Eye (tissue), 1 donor: ENCODE measurements around the gene MAPK12.

Experiments
- DNase-seq: peaks from one replicate; pipeline ENCODE4 v3.0.0-alpha.2; 2015

MAPK12 gene

DNA sequence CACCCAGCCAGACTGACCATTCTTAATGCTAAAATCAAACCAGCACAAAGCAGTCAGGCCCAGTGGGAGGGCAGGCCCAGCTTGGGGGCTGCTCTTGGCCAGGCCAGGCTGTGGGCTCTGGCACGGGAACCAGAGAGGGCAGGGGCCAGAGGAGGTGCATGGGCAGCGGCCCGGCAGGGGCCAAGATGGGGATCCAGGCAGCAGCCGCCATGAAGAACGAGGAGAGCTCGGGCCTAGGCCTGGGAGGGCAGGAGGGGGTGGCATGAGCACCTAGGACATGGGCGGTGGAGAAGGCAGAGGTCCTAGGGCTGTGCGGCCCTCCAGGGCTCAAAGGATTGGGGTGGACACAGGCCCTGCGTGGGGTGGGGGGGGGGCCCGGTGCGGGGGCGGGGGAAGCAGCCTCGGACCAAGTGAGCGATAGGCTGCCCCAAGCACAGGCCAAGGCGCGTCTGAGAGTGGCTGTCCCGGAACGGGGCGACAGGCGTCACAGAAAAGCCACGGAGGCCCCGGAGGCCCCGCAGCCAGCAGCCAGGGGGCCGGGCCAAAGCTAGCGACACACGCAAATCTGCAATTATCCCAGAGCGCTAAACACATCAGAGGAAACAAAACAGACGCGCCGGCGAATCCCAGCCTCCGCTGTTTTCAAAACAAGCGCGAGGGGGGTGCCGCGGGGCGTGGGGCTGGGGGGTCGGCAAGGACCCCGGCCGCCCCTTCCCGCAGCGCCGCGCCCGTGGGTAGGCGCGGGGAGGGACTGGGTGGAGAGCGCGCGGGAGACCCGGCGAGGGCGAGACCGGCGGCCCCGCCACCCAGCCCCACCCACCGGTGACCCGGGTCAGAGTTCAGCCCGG lies 37.7 kb upstream of the MAPK12 start:
- peak; percentile 56 for DNase-seq

- no peak for DNase-seq
Measured at GRCh38 chr22:50298266-50298637, 36.8 kb upstream of the MAPK12 start.

- DNase-seq, result no peak
Measured at GRCh38 chr22:50297510-50298265, 36.2 kb upstream of the MAPK12 start.

DNA sequence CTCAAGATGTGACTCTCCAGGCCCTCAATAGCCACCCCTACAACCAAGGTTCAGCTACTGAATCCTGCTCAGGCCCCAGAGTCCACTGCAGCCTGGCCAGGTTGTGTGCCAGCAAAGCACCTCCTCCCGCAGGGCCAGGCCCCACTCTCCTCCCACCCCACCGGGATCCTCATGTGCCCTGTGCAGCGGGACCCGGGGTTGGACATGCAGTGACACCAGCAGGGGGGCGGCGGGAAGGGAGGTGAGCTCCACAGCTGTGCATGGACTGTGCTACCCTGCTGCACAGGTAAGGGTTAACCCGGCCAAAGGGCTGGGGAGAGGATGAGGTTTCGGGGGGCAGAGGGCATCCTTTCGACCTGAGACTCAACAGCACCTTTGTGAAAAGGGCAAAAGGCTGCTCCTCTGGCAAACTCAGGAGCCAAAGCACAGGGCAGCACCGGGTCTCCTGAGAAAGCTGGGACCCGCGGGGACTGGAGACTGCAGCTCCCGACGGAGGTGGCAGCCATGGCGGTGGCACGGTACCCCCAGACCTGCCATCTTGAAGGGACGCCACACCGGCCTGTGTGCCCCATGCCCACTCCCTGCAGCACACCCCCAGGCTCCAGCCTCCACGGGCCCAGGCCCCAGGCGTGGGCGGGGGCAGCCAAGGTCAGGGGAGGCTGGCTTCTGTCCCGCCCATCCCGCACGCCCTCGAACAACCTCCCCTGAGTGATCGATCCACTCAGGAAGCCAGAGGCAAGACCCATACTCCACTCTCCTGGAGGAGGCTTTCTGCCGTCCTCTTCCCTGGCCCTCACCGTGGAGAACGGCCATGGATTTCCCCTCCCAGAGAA lies 35.4 kb upstream of the MAPK12 start:
- DNase-seq, result no peak

GRCh38 chr22:50294319-50294656 lies 32.8 kb upstream of the MAPK12 start:
- DNase-seq, result no peak

- peak; percentile 85 for DNase-seq
Measured at GRCh38 chr22:50293441-50294318, 32.2 kb upstream of the MAPK12 start.

GRCh38 chr22:50292643-50293440 lies 31.4 kb upstream of the MAPK12 start:
- DNase-seq, result no peak

- no peak for DNase-seq
Measured at GRCh38 chr22:50289942-50290630, 28.6 kb upstream of the MAPK12 start.

DNA sequence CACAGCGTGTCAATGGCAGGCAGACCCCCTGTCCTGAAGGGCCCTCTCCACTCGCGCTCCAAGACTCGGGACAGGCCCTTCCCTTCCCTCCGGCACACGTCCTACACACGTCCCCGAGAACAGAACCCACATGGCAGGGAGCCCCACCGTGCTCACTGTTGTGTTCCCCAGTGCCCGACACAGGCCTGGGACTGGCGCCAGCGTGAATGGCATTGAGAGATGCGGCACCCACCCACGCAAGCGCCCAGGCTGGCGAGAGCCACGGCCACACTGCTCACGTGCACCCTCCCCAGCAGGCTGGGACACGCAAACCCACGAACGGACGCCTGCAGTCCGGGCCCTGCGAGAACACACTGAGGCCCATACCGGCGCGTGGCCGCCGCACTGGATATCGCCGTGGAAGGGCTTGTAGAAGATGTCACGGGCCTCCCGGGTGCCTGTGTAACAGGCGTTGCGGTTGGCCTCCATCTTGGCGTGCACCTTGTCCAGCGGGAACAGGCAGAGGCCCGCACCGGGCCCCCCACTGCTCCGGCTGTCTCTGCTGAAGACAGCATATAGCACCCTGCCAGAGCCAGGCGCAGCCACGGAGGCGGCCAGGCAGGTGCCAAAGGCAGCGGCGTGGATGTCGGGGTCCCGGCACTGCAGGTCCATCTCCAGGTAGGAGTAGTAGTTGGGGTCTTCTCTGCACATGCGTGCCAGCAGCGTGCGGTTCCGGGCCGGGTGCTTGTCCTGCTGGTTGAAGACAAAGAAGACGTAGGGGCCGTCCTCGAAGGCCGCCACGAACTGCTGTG lies 27.9 kb upstream of the MAPK12 start:
- no peak for DNase-seq

DNA sequence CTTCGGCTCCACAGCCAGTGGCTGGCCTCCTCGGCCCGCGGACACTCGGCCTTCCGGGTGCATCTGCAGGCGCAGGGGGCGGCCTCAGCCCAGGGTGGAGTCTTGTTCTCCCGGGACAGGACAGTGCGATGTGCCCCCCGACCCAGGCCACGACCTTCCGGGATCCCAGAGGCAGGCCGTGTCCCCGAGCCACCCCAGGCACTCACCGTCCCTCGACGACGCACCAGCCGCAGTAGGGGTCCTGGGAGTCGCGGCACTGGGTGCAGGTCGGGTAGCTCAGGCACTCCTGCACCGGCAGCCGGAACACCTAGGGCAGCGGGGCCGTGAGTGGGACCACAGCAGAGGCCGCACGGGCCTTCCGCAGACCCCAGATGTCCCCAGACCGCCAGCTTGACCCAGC lies 26.2 kb upstream of the MAPK12 start:
- DNase-seq, result no peak

DNA sequence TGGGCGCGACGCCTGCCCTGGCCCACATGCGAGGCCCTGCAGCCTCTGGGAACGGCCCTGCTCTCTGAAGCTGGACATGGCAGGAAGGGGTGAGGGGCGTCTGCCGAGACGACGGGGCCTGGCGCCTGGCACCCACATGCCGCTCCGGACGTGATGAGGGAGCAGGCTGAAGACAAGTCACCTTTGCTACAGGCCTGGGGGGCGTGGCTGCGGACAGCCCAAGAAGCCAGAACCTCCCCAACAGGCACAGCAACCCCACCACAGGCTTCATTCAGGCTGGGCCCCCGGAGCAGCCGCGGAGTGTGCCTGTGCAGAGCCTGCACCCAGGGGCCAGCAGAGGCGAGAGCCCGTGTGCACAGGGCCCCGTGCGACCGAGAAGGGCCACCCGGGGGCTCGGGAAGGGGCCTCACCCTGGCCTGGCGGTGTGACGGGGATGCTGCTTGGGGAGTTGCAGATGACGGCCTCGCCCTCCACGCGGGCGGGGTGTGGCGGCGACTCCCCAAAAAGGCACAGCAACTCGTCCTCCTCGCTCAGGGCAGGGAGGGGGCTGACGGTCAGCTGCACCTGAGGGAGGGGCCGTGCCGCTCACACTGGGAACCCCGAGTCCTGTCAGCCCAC lies 25.3 kb upstream of the MAPK12 start:
- no peak for DNase-seq

DNA sequence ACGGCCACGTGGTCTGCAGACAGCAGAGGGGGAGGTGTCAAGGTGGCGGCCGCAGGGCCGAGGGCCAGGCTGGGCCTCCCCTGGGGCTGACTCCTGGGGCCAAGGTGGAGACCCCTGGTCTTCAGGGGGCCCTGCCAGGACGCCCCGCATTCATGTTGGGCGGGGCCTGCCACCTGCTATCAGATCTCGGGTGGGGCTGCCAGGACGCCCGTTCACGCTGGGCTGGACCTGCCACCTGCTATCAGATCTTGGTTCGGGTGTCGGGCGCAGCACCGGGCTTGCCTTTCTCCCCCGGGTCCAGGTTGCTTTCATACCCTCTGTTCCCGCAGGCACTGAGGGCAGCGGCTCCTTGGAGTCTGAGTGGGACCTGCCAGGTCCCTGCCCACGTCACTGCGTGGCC lies 24.8 kb upstream of the MAPK12 start:
- no peak for DNase-seq

DNA sequence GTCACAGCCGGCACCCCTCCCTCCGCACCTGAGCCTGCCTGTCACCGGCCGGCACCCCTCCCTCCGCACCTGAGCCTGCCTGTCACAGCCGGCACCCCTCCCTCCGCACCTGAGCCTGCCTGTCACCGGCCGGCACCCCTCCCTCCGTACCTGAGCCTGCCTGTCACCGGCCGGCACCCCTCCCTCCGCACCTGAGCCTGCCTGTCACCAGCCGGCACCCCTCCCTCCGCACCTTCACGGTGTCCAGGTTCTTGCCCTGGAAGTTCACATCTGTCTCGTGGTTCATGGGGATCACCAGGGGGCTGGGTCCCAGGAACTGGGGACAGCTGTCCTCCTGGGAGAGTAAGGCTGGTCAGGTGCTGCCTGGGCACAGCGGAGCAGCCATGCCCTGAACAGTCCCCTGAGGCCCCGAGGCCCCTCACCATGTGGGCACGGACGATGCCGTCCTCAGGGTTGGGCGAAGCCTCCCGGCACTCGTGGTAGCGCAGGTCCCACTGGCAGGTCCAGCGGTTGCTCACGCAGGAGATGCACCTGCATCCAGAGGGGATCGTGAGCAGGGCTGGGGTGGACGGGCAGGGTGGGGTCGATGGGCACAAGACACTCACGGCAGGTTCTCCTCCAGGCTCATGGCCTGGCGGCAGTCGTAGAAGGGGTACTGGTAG lies 24.2 kb upstream of the MAPK12 start:
- DNase-seq, result no peak

DNA sequence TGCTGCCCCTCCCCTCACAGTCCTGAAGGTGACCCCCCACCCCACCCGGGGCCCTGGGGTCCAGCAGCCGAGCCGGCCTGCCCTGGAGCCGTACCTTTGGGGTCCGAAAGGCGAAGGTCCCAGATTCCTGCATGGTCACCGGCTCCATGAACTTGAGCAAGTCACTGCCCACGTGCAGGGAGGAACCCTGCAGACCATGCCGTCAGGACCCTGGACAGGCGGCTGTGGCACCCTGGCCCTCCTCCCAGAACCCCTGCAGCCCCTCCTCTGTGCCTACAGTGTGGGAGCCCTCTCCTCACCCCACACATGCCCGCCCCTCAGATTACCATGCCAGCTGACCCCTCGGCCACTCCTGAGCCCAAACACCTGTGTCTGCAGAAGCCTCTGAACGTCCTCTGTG lies 23.0 kb upstream of the MAPK12 start:
- no peak for DNase-seq

- DNase-seq, result no peak
Measured at GRCh38 chr22:50283821-50284220, 22.3 kb upstream of the MAPK12 start.

DNA sequence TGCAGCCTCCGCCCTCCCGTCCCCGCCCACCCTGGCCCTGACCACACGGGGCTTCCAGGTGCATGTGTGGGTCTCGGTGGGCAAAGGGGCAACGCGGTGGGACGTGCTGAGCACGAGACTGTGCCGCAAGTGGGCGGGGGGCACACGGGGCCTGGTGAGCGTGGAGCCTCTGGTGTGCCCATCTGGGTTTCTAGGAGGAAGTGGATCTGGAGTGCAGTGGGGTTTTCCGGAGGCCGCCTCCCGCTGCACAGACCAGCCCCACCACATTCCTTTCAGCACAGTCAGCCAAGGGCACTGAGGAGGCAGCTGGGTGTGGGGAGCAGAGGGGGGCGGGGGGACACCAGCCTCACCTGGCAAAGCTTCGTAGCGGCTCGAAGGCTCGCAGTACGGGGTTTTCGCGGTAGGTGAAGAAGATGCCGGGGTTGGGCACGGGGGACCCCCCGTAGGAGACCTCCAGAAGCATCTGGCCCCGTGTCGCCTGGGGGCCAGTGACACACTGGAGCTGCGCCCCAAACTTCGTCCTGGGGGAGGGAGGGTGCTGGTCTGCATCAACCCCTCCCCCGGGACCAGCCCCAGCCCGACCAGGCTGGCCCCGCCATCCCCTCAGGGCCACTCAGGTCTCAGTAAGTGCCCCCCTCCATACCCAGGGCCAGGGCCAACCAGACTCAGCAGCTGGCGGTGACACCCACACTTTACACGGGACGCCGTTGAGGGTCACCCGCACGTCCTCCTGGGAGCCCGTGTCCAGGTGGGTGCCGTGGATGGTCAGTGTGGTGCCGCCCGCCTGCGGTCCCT lies 21.1 kb upstream of the MAPK12 start:
- DNase-seq, result no peak

DNA sequence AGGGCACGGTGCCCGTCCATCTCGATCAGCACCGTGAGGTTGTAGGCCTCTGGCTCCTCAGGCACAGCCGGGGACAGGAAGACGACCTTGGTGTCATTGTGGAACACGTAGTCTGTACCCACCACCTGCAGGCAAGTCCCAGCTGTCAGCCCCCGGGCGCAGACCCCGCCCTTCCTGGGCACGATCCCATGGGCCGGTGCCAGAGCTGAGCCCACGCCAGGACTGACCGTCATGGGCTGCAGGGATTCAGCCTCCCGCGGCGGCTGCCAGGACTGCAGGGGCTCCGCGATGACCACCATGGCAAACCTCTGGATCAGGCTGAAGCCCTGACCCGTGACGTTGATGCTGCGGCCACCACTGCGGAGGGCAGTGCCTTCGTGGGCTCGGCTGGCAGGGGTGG lies 20.5 kb upstream of the MAPK12 start:
- DNase-seq, result no peak

DNA sequence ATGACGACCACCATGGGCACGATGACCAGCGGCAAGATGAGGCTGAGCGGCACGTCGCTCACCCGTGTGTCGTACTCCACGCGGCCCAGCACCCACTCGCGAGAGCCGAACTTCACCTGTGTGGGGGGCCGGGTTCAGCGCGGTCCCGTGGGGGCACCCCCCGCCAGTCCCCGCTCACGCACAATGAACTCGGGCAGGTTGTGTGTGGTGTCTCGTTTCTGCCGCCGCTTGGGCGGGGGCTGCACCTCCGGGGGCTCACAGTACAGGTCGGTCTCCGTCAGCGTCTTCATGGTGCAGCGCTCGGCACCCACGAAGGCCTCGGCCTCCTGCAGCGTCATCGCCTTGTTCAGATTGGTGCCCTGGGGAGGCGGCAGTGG lies 19.9 kb upstream of the MAPK12 start:
- no peak for DNase-seq
